Nephron (organoid): ENCODE measurements around the gene TRAF3IP3.
A peak's percentile ranks its signal among the peaks of the same experiment; 100 is the strongest.
"Not testable (repeated sequence)": the region's sequence is repeated elsewhere in the genome, so short reads cannot be mapped to it uniquely, and the experiment has no call there.

ENCODE experiments used
- H3K27ac Mint-ChIP-seq, 3 experiments: 2 replicates each; pipeline ENCODE4 v1.8.0; 2020; ENCODE audit warnings: mixed read lengths in 3 of 3, mild to moderate bottlenecking in 2 of 3, moderate library complexity in 1 of 3
- H3K27me3 Mint-ChIP-seq: 2 replicates; pipeline ENCODE4 v1.8.0; 2021; ENCODE audit warnings: low read depth, mild to moderate bottlenecking, moderate library complexity, mixed read lengths
- H3K36me3 Mint-ChIP-seq: 2 replicates; pipeline ENCODE4 v1.8.0; 2020; ENCODE audit warnings: low read depth, mixed read lengths
- H3K4me1 Mint-ChIP-seq: 2 replicates; pipeline ENCODE4 v1.8.0; 2020; ENCODE audit warnings: mixed read lengths
- H3K4me3 Mint-ChIP-seq, 3 experiments: 2 replicates each; pipeline ENCODE4 v1.8.0; 2020; ENCODE audit warnings: mild to moderate bottlenecking in 3 of 3, mixed read lengths in 3 of 3, moderate library complexity in 2 of 3
- H3K9me3 Mint-ChIP-seq: 2 replicates; pipeline ENCODE4 v1.8.0; 2020; ENCODE audit warnings: mixed read lengths
- TF ChIP-seq, protein P1 (sequence below), 3 experiments: fragments of 200-600 bp; sonication (generic); IDR thresholded peaks; one replicate each; pipeline ENCODE4 v1.5.0; 2021; ENCODE audit warnings: antibody characterized with exemption in 3 of 3; ENCODE audit not compliant: unreplicated experiment in 3 of 3

TRAF3IP3 gene

DNA sequence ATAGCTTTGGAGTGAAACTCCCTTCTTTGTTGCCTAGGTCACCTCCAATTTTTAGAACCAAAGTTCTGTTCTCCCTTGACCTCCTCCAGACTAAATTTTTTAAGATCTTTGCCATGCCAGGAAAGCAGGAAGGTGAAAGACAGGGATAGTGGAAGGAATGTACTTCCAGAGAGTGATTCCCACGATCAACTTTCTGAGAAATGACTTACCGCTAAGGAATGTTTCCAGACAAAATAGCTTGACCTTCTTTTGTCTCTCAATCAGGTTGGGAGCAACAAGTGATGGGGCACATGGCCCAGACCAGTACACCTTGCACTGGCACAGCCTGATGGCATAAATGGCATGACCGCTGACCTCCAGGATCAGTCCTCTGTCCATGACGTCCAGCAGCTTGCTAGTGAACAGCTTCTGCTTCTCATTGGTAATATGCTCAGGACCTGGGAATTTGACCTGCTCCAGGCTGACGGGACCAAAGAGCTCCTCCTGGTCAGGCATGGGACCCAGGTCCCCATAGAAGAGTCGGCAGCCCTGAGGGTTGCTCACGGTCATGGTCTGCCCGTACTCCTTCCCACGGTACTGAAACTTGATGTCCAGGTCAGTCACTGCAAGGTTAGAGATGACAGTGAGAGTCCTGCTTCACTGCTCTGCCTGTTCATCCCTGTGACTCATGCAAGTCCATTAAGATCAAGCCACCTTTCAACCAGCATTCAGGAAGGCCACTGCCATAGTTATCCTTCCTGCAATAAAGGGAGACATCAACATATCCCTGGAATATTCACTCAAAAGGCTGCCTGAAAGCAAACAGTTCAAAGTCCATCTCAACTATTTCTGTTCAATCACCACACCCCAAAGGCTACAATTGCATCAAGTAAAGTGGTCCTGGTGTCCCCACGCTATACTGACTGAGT is 34.7 kb downstream of the TRAF3IP3 start:
- Mint-ChIP-seq H3K4me3 (no peak overlapping the region), H3K27me3 (peaks cover 95% of the 10 kb centered on the region), H3K9me3 (no peaks in the 10 kb centered on the region), H3K27ac (no peak overlapping the region), H3K4me1 (peaks cover 13% of the 10 kb centered on the region), H3K36me3 (peaks cover 20% of the 10 kb centered on the region)
- TF ChIP-seq, protein P1, sequence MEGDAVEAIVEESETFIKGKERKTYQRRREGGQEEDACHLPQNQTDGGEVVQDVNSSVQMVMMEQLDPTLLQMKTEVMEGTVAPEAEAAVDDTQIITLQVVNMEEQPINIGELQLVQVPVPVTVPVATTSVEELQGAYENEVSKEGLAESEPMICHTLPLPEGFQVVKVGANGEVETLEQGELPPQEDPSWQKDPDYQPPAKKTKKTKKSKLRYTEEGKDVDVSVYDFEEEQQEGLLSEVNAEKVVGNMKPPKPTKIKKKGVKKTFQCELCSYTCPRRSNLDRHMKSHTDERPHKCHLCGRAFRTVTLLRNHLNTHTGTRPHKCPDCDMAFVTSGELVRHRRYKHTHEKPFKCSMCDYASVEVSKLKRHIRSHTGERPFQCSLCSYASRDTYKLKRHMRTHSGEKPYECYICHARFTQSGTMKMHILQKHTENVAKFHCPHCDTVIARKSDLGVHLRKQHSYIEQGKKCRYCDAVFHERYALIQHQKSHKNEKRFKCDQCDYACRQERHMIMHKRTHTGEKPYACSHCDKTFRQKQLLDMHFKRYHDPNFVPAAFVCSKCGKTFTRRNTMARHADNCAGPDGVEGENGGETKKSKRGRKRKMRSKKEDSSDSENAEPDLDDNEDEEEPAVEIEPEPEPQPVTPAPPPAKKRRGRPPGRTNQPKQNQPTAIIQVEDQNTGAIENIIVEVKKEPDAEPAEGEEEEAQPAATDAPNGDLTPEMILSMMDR (IDR thresholded peaks at IDR 0.05; ENCODE audit: unreplicated experiment in 3 of 3) = no peak

DNA sequence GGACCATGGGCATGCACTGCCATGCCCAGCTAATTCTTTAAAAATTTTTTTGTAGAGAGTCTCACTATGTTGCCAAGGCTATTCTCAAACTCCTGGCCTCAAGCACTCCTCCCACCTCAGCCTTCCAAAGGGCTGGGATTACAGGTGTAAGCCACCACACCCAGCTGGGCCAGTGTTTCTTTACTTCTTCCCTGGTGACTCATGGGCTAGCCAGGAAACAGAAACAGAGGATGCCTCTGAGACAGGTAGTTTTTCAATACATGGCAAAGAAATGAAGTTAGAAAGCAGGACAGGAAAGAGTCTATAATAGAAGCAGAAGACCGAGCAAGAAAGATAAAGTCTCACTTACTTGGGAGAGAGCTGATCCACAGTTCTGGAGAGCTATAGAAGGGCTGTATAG is 36.1 kb downstream of the TRAF3IP3 start:
- no peak overlapping the region for H3K27ac Mint-ChIP-seq
- H3K9me3 Mint-ChIP-seq = no peaks in the 10 kb centered on the region
- H3K27me3 Mint-ChIP-seq = peaks cover 88% of the 10 kb centered on the region
- H3K4me1 Mint-ChIP-seq = peaks cover 22% of the 10 kb centered on the region
- TF ChIP-seq, protein P1 (IDR thresholded peaks at IDR 0.05; ENCODE audit: unreplicated experiment in 3 of 3) = no peak
- H3K36me3 Mint-ChIP-seq = peaks cover 18% of the 10 kb centered on the region
- H3K4me3 Mint-ChIP-seq = no peak overlapping the region

DNA sequence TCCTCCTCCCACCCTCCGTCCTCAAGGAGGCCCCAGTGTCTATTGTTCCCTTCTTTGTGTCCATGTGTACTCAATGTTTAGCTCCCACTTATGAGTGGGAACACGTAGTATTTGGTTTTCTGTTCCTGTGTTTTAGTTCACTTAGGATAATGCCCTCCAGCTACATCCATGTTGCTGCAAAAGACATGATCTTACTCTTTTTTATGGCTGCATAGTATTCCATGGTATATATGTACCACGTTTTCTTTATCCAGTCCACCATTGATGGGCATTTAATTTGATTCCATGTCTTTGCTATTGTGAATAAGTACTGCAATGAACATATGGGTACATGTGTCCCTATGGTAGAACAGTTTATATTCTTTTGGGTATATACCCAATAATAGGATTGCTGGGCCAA is 37.9 kb downstream of the TRAF3IP3 start:
- peaks cover 79% of the 10 kb centered on the region for H3K27me3 Mint-ChIP-seq
- H3K36me3 Mint-ChIP-seq = peaks cover 14% of the 10 kb centered on the region
- H3K4me3 Mint-ChIP-seq, H3K27ac Mint-ChIP-seq, H3K9me3 Mint-ChIP-seq: not testable (repeated sequence)
- H3K4me1 Mint-ChIP-seq = peaks cover 15% of the 10 kb centered on the region

DNA sequence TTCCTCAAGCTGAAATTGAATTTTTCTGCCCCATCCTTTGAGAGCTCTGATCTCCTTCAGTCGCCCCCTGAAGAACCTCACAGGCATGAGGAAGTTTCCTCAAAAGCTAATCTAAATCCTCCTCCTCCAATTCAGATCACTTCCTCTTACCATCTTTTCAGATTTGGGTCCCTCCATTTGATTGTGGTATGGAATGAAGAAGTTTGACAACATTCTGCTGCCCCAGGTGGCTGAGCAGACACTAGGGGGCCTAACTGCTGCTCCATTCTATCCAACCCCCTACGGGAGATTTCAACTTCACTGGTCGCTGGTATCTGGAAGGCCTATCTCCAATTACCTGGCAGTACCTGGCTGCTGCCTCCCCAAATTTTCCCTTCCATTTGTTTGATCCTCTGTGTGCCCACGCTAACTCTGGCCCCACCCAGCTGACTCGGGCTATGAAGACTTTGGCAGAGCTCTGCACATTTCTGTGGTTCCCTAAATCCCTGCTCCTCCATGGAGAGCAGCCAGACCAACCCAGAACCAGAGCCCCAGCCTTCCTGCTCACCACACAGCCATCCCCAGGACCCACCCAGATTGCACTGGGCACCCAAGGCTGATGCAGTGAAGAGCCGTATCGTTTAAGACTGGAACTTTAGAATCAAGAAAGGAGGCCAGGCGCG is 42.3 kb downstream of the TRAF3IP3 start:
- TF ChIP-seq, protein P1 (IDR thresholded peaks at IDR 0.05; ENCODE audit: unreplicated experiment in 3 of 3) = no peak
- Mint-ChIP-seq H3K4me3 (no peak overlapping the region), H3K9me3 (no peaks in the 10 kb centered on the region), H3K36me3 (peaks cover 7% of the 10 kb centered on the region), H3K27ac (no peak overlapping the region), H3K4me1 (peaks cover 25% of the 10 kb centered on the region), H3K27me3 (peaks cover 50% of the 10 kb centered on the region)

DNA sequence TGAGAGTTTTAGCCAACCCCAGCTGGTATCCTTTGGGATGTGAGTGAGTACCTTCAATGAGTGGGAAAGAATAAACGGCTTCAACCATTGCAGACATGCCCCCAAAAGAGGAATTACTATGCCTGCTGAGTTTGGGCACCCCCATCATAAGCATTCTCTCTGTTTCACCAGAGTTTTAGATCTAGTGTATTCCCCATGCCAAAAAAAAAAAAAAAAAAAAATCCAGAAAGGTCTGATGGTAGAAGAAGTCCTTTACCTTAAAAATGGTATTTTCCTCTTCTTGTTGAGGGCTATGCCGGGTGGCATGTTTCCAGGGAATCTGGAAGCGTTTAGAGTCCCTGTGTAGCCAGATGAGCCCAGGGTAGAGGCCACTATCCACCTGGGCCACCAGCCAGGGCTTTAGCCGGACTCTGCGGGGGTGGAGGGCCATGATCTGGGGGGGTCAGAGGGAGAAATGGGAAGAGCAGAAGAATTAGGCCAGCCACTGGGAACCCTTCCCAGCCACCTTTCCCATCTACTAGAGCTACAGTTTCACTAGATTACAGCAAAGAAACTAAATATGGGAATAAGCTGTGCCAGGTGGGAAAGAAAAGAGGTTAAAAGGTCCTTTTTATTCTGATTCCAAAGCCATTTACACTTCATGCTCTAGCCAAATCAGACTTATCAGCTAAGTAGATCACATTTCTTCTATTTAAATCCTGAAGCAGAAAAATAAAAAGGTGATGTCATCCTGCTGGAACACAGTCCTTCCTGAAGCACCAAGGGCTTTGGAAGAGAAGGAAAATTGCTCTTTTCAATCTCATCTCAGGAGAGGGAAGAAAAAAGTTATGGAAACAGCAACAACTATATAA is 45.4 kb downstream of the TRAF3IP3 start:
- TF ChIP-seq, protein P1 (IDR thresholded peaks at IDR 0.05; ENCODE audit: unreplicated experiment in 3 of 3) = no peak
- Mint-ChIP-seq H3K36me3 (no peaks in the 10 kb centered on the region), H3K4me1 (peaks cover 18% of the 10 kb centered on the region), H3K27ac (peak overlapping the region in 2 of 3 experiments; percentile 76 to 81), H3K9me3 (no peaks in the 10 kb centered on the region), H3K4me3 (peak overlapping the region in 1 of 3 experiments; percentile 26), H3K27me3 (peaks cover 58% of the 10 kb centered on the region)
